Prostate gland (tissue), 2 donors: ENCODE results near the gene GALNS.

Source experiments
- POLR2A ChIP-seq: fragments of 450-650 bp; IDR thresholded peaks from one replicate; pipeline ENCODE4 v1.6.1; 2016; ENCODE audit warnings: antibody characterized with exemption, mild to moderate bottlenecking
- TF ChIP-seq, protein P1 (sequence below), 4 experiments: fragments of 200-600 bp in 2 of 4; fragments of 450-650 bp in 2 of 4; sonication (generic) in 2 of 4; IDR thresholded peaks; 1 replicate in 3 of 4; 2 replicates in 1 of 4; pipeline ENCODE4 v1.5.1; 2016 to 2019; ENCODE audit warnings: antibody characterized with exemption in 4 of 4, mild to moderate bottlenecking in 2 of 4, moderate library complexity in 2 of 4

- TF ChIP-seq, protein P1, sequence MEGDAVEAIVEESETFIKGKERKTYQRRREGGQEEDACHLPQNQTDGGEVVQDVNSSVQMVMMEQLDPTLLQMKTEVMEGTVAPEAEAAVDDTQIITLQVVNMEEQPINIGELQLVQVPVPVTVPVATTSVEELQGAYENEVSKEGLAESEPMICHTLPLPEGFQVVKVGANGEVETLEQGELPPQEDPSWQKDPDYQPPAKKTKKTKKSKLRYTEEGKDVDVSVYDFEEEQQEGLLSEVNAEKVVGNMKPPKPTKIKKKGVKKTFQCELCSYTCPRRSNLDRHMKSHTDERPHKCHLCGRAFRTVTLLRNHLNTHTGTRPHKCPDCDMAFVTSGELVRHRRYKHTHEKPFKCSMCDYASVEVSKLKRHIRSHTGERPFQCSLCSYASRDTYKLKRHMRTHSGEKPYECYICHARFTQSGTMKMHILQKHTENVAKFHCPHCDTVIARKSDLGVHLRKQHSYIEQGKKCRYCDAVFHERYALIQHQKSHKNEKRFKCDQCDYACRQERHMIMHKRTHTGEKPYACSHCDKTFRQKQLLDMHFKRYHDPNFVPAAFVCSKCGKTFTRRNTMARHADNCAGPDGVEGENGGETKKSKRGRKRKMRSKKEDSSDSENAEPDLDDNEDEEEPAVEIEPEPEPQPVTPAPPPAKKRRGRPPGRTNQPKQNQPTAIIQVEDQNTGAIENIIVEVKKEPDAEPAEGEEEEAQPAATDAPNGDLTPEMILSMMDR (IDR thresholded peaks at IDR 0.05), result no peak
- TF ChIP-seq POLR2A, result no peak
Observed at GRCh38 chr16:88848557-88848956, 8.2 kb downstream of the GALNS start.
